Activated CD4-positive, alpha-beta T cell treated with anti-CD3 and anti-CD28 coated beads, Interleukin-2, Interleukin-4, amounts not matched to agents 100 ng/mL and 50 ng/mL, durations not matched to agents 16 hours and 8 hours (primary cell): ENCODE data around the gene ZNF716.
"Not testable (repeated sequence)": the region's sequence is repeated elsewhere in the genome, so short reads cannot be mapped to it uniquely, and the experiment has no call there.

Source experiments
- DNase-seq: peaks from one replicate; pipeline ENCODE4 v3.0.0-alpha.2; 2020; ENCODE audit warnings: low spot score

ZNF716 gene

GRCh38 chr7:57426629-57427003 is 23.4 kb upstream of the ZNF716 start:
- no peak for DNase-seq

- no peak for DNase-seq
Observed at GRCh38 chr7:57427146-57427545, 22.8 kb upstream of the ZNF716 start.

GRCh38 chr7:57427594-57427993 is 22.4 kb upstream of the ZNF716 start:
- DNase-seq = no peak

- DNase-seq = no peak
Observed at GRCh38 chr7:57432583-57432982, 17.4 kb upstream of the ZNF716 start.

- no peak for DNase-seq
Observed at GRCh38 chr7:57437581-57437980, 12.4 kb upstream of the ZNF716 start.

- DNase-seq = no peak
Observed at GRCh38 chr7:57438244-57438643, 11.7 kb upstream of the ZNF716 start.

GRCh38 chr7:57443567-57443966 is 6.4 kb upstream of the ZNF716 start:
- DNase-seq = no peak

- not testable (repeated sequence) for DNase-seq
Observed at GRCh38 chr7:57469186-57469828, 19.3 kb downstream of the ZNF716 start.

- not testable (repeated sequence) for DNase-seq
Observed at GRCh38 chr7:57480304-57480703, 30.3 kb downstream of the ZNF716 start.

GRCh38 chr7:57485022-57485421 is 35.0 kb downstream of the ZNF716 start:
- not testable (repeated sequence) for DNase-seq

GRCh38 chr7:57487957-57488356 is 38.0 kb downstream of the ZNF716 start:
- DNase-seq = no peak

GRCh38 chr7:57495111-57495510 is 45.1 kb downstream of the ZNF716 start:
- not testable (repeated sequence) for DNase-seq

- no peak for DNase-seq
Observed at GRCh38 chr7:57496395-57496794, 46.4 kb downstream of the ZNF716 start.

- DNase-seq = no peak
Observed at GRCh38 chr7:57505176-57505575, 55.2 kb downstream of the ZNF716 start.
